Measurements from ENCODE around the gene CD247.

DNA sequence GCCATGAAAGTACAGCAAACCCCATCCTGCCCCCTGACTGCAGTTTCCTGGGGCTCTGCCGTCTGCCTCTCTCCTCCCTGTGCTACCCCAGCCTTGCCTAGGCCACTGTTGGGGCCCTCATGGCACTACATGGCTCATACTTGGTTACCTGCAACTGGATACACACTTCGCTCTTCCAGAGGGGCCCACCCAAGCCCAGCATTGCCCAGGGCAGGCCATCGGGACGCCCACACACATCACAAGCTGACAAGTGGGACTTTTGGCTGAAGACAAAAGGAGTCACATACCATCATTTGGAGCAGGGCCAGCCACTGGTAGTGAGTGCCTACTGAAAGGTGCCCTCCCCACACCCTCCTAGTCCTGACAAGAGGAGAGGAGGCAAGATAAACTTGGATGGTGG is 82.8 kb downstream of the CD247 start:
- TF ChIP-seq, protein P1, sequence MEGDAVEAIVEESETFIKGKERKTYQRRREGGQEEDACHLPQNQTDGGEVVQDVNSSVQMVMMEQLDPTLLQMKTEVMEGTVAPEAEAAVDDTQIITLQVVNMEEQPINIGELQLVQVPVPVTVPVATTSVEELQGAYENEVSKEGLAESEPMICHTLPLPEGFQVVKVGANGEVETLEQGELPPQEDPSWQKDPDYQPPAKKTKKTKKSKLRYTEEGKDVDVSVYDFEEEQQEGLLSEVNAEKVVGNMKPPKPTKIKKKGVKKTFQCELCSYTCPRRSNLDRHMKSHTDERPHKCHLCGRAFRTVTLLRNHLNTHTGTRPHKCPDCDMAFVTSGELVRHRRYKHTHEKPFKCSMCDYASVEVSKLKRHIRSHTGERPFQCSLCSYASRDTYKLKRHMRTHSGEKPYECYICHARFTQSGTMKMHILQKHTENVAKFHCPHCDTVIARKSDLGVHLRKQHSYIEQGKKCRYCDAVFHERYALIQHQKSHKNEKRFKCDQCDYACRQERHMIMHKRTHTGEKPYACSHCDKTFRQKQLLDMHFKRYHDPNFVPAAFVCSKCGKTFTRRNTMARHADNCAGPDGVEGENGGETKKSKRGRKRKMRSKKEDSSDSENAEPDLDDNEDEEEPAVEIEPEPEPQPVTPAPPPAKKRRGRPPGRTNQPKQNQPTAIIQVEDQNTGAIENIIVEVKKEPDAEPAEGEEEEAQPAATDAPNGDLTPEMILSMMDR (IDR thresholded peaks at IDR 0.05) = no peak
- TF ChIP-seq EZH2 (IDR thresholded peaks at IDR 0.05) = no peak
